GM19240 (cell line): ENCODE results near the gene ZMYM2.

Source experiments
- DNase-seq: peaks from one replicate; pipeline ENCODE4 v3.0.0; 2011; ENCODE audit warnings: low spot score; ENCODE audit not compliant: insufficient read length

Gene ZMYM2

DNA sequence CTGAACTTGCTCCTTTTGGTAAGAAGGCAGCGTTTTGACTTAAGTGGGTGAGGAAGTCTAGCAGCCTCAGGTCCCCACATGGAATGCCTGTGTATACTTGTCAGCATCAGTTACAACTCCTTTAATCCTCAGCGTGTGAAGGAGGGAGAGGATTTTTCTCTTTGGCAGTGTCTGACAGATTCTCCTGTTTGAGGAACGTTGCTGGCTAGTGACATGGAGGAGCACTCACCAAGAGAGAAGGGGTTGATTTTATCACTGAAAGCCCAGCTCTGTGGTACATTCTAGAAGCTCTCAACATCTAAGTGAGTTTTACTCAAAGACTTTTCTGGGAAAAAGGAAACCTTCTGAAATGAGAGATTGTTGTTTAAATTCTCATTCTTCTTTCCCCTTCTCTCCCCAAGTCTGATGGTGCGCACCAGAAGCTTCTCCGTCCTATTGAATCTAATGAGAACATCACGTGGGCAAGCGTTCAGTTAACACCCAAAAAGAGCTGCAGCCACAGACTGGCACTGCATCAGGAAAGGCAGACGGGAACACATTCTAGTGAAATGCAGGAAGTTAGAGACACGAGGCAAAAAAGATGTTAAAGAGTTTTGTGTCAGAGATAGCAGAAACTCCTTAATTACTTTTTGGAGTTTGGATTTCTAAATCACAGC is 144.1 kb downstream of the ZMYM2 start:
- no peak for DNase-seq

- DNase-seq, result no peak
Observed at GRCh38 chr13:20105161-20105689, 146.7 kb downstream of the ZMYM2 start.

- DNase-seq, result no peak
Observed at GRCh38 chr13:20106742-20107141, 148.2 kb downstream of the ZMYM2 start.

- DNase-seq, result no peak
Observed at GRCh38 chr13:20109037-20109436, 150.5 kb downstream of the ZMYM2 start.

- no peak for DNase-seq
Observed at GRCh38 chr13:20114066-20114610, 155.6 kb downstream of the ZMYM2 start.

DNA sequence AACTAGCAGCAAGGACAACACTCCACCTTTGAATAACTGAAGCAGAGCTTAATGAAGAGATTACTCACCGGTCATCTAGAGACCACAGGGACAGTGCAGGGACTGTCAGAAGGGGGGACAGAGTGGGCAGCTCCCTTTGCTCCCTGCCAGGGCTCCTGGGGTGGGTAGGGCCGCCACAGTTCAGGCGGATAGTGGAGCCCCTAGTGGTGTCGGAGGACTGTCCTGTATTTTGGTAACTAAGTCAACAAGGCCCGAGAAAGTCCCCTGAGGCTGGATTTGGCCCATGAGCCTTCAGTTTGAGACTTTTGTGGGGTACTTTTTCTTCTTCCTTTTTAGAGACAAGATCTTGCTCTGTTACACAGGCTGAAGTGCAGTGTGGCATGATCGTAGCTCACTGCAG is 157.7 kb downstream of the ZMYM2 start:
- DNase-seq, result no peak

GRCh38 chr13:20118268-20119140 is 160.0 kb downstream of the ZMYM2 start:
- DNase-seq, result peak; percentile 23

DNA sequence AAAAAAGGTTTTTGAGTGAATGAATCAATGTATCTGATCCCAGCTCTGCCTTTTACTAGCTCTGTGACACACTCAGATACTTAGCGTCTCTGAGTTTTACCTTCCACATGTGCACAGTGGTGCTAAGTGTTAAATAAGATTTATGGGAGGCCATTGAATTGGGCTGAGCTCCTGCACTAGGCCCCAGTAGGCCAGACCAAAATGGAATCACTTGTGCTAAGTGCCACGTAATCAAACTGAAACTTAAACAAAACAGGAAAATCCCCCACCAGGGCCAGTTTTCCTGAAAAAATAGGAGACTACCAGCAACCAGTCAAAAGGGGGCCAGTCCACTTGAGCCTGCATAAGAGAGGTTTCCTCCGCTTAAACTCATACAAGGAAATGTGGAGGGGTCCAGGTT is 161.4 kb downstream of the ZMYM2 start:
- DNase-seq, result no peak

GRCh38 chr13:20121159-20121525 is 162.6 kb downstream of the ZMYM2 start:
- no peak for DNase-seq

DNA sequence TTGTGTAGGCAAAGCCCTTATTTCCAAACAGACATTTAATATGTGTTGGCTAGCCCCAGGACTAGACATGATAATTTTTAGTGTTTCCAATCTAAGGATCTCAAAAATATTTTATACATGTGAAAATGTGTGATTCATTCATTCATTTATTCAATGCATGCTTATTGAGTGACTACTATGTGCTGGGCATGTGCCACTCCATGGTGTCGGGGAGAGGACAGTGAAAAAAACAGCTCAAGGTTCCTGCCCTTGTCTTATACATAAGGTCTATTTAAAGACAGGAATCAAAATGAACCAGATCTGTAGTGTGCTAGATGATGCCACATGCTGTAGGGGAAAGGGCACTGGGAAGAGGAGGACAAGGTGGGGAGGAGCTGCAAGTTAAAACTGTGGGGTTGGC is 165.8 kb downstream of the ZMYM2 start:
- DNase-seq, result no peak

DNA sequence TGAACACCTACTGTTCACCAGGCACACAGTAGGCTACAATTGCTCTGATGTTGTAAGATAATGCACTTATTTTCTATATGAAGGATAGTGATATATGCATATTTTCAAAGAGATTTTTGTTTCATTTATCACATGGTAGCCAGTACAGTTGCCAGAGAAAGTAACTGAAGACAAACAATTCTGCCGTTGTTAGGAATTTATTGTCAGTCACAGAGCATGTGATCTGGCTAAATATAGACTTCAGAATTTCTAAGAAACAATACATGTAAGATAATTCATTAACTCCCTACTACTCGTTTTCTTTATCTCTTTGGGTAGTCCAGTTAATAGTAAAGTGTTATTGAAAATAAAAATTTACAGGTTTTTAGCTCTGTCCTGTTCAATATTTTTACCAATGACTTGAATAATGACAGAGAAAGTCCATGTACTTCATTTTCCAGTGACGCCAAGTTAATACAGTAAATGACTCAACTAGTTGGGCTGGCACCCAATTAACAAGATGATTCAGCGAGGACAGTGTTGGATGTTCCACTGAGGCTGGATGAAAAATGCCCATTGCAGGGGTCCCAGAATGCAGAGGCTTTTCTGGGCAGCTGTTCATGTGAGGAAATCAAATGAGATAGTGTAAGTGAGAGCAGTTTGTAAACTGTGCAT is 166.7 kb downstream of the ZMYM2 start:
- no peak for DNase-seq

GRCh38 chr13:20125783-20126165 is 167.2 kb downstream of the ZMYM2 start:
- DNase-seq, result no peak

DNA sequence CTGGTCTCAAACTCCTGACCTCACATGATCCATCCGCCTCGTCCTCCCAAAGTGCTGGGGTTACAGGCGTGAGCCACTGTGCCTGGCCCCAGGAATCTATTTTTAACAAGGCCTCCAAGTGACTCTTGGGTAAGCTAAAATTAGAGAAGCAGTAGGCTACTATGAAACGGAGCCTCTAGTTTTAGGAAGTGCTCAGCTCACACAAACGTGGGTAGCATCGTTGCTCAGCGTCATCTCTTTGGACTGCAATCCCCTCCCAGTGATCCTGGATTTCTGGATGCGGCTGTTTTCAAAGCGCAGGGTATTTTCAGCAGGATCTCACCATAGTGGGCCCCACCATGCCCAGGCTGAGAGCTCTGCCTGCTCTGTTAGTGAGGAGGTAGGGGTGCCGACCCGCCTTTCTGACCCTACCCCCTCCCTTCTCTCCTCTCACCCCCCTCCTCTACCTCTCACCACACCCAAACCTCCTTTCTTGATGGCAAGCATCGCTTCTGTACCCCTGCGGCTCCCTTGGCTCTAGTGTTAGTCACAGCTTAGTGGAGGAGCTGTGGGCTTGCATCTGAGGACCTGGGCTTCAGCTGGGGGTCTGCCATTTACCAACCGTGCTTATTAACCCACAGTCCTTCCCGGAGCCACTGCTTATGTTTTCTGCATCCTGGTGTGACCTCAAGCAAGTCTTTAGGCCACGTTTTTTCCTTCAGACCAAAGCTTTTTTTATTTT is 168.2 kb downstream of the ZMYM2 start:
- DNase-seq, result no peak

GRCh38 chr13:20127262-20127561 is 168.7 kb downstream of the ZMYM2 start:
- DNase-seq, result no peak

DNA sequence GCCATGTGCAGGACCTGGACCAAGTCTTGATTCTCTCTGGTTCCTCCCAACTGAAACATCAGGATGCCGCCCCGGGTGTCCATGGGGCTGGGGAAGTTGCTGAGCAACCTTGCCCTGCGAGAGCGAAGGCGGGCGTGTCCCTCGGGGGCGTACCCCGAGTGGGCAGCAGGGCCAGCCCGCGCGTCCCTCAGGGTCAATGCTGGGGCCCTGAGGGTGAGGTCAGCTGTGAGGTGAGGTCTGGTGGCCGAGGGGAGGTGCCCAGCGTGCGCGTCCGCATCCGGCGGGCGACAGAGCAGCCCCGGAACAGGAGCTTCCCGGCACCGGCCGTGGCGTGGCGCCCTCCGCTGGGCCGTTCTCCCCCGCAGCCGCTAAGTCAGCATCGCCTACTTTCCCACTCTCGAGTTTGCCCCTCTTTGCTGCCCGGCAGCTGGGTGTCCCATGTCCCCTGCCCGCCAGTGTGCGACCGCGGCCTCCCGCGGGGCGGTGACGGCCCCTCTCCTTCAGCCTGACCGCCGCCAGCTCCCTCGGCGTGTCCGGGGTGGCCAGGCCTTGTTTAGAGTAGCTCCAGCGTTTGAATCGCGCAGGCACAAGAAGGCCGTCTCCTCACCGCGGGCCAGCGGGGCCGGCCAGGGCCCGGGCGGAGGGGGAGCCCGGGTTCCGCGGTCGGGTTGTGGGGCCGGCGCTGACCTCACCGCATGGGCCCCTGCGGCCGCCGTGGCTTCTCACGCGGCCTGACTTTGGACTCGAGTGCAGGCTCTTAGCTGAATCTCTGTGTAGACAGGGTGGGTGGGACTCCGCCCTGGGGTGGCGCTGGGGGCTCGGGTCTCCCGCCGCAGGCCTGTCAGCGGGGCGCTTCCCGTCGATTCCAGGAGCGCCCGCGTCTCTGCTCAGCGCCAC is 169.3 kb downstream of the ZMYM2 start:
- peak; percentile 28 for DNase-seq

- no peak for DNase-seq
Observed at GRCh38 chr13:20128459-20128931, 170.0 kb downstream of the ZMYM2 start.

DNA sequence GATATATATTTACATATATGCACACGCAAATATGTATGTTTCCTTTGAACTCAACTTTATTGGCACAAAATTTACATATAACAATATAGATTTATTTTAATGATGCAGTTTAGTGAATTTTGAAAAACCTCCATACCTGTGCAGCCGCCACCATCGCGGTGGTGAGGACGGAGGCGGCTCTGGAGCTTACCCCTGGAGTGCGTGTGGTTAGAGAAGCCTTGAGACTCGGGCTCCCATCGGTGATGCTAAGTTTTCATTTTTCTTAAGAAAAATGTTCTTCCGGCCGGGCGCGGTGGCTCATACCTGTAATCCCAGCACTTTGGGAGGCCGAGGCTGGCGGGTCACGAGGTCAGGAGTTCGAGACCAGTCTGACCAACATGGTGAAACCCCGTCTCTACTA is 170.5 kb downstream of the ZMYM2 start:
- DNase-seq, result no peak

- DNase-seq, result no peak
Observed at GRCh38 chr13:20130012-20130411, 171.5 kb downstream of the ZMYM2 start.

- no peak for DNase-seq
Observed at GRCh38 chr13:20130652-20131051, 172.1 kb downstream of the ZMYM2 start.
